GM21423 (cell line): Measurements from ENCODE around the gene ERICH2.
A peak's percentile ranks its signal among the peaks of the same experiment; 100 is the strongest.
"Not testable (repeated sequence)": the region's sequence is repeated elsewhere in the genome, so short reads cannot be mapped to it uniquely, and the experiment has no call there.

Experiments used
- ATAC-seq: cut with Tn5 transposase; IDR thresholded peaks from one replicate; pipeline ENCODE4 v1.9.1; 2021; ENCODE audit warnings: mild to moderate bottlenecking, moderate library complexity; ENCODE audit not compliant: unreplicated experiment

The ERICH2 gene

GRCh38 chr2:170770008-170770605, at the start of gene ERICH2:
ERICH2 (plus strand) TSS chr2:170770378; CDS start chr2:170770682, 304 bp downstream.
- peak; percentile 51 for ATAC-seq

- ATAC-seq = no peak
Observed at GRCh38 chr2:170721678-170722077, 48.5 kb upstream of the ERICH2 start.

DNA sequence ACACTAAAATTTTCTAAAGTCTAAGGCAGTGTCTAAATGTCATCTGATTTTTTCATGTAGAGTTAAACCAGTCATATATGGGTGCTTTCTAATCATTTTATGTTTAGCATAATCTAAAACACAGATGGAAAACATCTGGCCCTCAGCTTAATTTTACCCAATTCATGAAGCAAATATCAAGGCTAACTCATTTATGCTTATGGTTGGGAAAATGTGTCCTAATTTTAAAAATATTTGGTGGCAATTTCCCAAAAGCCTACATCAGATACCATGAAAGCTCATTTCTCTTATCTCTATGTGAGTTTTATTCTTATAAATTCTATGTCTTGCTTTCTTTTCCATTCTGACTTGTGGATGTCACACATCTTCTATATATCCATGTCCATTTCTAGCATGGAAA, 47.9 kb upstream of the ERICH2 start:
- ATAC-seq = no peak

DNA sequence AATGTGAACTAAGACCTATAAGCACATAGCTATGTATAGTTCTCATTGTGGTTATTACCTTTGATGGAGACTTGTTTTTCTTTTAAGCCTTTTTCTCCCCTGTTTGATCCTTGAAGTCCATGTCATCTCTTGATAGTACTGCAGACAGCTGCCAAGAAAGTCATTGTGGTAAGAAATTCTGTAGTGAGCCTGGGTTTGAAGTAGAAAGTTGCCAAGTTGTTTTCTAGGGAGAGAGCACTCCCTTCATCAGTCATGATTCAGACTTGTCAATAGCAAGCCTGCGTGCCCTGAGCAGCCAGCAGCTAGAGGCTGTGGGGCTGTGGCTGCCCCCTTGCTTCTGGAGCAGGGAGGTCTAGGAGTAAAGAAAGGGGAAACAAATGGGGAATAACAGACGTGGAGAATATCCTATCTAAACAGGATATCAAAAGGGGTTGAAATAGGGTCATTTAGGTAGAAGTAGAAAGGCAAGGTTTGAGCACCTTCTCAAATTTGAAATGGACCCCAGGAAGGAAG, 46.7 kb upstream of the ERICH2 start:
- no peak for ATAC-seq

- no peak for ATAC-seq
Observed at GRCh38 chr2:170733798-170734600, 36.2 kb upstream of the ERICH2 start.

- ATAC-seq = not testable (repeated sequence)
Observed at GRCh38 chr2:170734601-170735000, 35.6 kb upstream of the ERICH2 start.

DNA sequence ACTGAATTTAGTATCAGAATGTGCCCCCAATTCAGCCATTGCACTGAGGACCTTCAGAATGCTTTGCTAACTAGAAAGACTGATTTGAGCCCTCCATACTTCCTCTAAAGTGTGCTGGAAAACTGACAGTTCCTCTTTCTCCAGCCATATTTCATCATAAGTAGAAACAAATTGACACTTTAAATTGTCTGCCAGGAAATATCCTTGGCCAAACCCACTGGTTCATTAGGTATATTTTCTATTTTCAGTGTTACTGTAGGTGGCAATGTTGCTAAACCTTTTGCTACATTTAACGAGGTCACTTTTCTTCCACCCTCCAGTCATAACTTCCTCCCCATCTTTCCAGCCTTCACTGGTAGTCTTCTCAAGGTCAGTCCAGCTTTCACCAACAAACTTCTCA, 33.5 kb upstream of the ERICH2 start:
- ATAC-seq = no peak

GRCh38 chr2:170737406-170737805, 32.8 kb upstream of the ERICH2 start:
- no peak for ATAC-seq

DNA sequence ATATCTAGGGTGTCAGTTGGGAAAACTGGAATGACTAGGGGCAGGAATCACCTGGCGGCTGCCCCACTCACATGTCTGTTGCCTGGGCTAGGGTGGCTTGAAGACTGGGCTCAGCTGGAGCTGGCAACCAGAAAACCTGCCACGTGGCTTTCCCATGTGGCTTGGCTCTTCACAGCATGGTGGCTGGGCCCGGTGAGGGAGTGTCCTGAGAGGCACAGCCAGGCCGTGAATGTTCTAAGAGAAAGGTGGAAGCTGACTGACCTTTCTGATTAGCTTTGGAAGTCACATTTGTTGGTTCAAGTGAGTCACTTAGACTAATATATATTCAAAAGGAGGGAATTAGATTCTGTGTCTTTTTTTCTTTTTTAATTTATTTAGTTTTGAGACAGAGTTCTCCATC, 32.4 kb upstream of the ERICH2 start:
- no peak for ATAC-seq

GRCh38 chr2:170739048-170739447, 31.1 kb upstream of the ERICH2 start:
- no peak for ATAC-seq

- ATAC-seq = no peak
Observed at GRCh38 chr2:170739507-170740046, 30.6 kb upstream of the ERICH2 start.

- ATAC-seq = no peak
Observed at GRCh38 chr2:170740660-170741059, 29.5 kb upstream of the ERICH2 start.

- ATAC-seq = no peak
Observed at GRCh38 chr2:170742000-170742399, 28.2 kb upstream of the ERICH2 start.

DNA sequence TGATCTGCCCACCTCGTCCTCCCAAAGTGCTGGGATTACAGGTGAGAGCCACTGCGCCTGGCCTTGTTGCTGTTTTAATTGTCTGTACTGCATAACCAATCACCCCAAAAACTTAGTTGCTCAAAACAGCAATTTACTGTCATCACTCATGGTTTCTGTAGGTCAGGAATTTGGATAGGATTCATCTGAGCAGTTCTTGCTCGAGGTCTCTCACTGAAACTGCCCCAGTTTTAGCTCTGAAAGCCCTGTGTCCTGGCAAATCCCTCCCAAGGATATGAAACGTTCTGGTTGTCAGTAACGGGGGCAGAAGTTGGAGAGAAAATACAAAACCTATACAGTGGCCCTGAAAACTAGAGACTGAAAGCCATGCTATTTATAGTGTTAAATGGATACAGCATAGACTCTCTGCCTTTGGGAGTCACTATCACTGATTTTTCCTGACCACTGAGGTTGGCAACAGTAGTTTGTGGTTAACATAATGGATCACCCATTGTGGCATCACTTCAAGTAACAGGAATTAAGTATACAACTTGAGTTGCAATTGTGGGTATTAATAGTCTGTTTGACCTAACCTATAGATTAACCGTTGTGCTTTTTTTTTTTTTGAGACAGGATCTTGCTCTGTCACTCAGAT, 27.2 kb upstream of the ERICH2 start:
- ATAC-seq = no peak

DNA sequence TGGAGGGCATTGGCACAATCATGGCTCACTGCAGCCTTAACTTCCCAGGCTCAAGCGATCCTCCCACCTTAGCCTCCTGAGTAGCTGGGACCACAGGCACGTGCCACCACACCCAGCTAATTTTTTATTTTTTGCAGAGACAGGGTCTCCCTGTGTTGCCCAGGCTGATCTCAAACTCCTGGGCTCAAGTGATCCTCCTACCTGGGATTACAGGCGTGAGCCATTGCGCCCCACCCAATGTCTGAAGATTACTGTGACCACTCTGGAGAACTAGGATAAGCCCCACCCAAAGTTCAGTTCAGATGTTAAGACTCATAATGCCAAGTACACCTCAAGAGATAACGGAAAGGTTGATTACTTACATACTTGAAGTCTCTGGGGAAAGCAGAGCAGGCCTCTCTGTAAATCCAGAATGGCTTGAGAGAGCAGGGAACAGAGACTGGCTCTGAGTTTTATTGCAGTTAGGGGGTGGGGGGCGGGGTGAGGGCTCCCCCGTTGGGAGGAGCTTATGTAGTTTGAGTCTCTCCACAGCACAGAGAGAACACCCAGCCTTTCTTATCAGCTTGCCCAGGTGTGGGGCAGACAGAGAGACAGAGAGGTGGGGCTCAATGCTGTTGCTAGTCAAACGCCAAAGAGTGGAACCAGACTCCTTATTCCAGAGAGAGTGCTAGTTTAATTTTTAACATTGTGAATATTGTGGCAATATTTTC, 26.5 kb upstream of the ERICH2 start:
- no peak for ATAC-seq

- no peak for ATAC-seq
Observed at GRCh38 chr2:170744248-170745002, 25.8 kb upstream of the ERICH2 start.

- no peak for ATAC-seq
Observed at GRCh38 chr2:170745305-170745704, 24.9 kb upstream of the ERICH2 start.

GRCh38 chr2:170747921-170748320, 22.3 kb upstream of the ERICH2 start:
- no peak for ATAC-seq

- ATAC-seq = not testable (repeated sequence)
Observed at GRCh38 chr2:170751555-170751954, 18.6 kb upstream of the ERICH2 start.

DNA sequence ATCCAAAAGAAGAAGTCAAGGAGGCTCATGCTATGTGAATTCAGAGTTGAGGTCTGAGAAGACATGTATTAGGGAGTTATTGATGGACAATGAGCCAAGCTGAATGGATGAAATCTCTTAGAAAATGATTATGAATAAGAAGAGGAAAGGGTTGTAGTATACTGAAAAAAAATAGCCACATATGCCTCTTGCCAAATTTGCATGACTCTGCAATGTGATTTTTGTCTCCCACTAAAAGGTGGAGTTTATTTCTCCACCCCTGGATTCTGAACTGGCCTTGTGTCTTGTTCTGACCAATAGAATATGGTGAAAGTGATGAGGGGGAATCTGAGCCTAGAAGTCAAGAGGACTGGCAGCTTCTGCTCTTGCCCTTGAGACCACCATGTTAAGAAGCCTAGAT, 8.6 kb upstream of the ERICH2 start:
- ATAC-seq = no peak
